ENCODE measurements around the gene TPD52L1. TPM values are rescaled to one million over a fixed set of nuclear protein-coding genes. Genes with fewer than 3 reads are reported as not detected.
"Not testable (repeated sequence)": the region's sequence is repeated elsewhere in the genome, so short reads cannot be mapped to it uniquely, and the experiment has no call there.

Gene TPD52L1
- total RNA-seq, 1 experiment from 2014 or later: 50.6 TPM

GRCh38 chr6:125157280-125157679 is 3.7 kb downstream of the TPD52L1 start:
- Mint-ChIP-seq H3K4me1 (ENCODE audit: low read depth, unreplicated experiment) (no peaks in the 10 kb centered on the region), H3K27me3 (ENCODE audit: unreplicated experiment) (no peaks in the 10 kb centered on the region), H3K4me3 (ENCODE audit: low read depth, unreplicated experiment) (no peak overlapping the region), H3K36me3 (ENCODE audit: insufficient read depth, unreplicated experiment) (peaks cover 18% of the 10 kb centered on the region), H3K9me3 (ENCODE audit: low read depth, unreplicated experiment) (no peaks in the 10 kb centered on the region), H3K27ac (ENCODE audit: unreplicated experiment) (no peak overlapping the region)
- DNase-seq: no peak
- BruUV-seq (replicated peaks): no TSS peak
- TF ChIP-seq CTCF (IDR thresholded peaks at IDR 0.05; ENCODE audit: unreplicated experiment): no peak
- intact Hi-C loops (cut with micrococcal nuclease; ENCODE audit: unreplicated experiment): loop anchor here (5.0 kb wide), 1 partner anchor 35 kb away; no protein-coding TSS in a partner anchor
- CTCF ChIA-PET: no interaction called here

DNA sequence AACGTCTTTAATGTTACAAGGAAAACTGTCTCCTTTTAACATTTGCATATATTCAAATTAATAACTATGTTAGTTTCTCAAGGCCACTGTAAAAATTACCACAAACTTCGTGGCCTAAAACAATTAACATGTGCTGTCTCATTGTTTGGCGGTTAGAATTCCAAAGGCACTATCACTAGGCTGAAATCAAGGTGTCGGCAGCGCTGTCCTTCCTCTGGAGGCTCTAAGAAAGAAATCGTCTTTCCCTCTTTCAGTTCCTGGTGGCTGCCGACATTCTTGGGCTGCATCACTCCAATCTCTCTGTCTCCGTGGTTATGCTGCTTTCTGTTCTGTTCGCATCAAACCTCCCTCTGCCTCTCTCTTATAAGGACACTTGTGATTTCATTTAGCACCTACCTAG is 4.2 kb downstream of the TPD52L1 start:
- Mint-ChIP-seq H3K27ac (ENCODE audit: unreplicated experiment) (no peak overlapping the region), H3K9me3 (ENCODE audit: low read depth, unreplicated experiment) (no peaks in the 10 kb centered on the region), H3K36me3 (ENCODE audit: insufficient read depth, unreplicated experiment) (peaks cover 18% of the 10 kb centered on the region), H3K4me1 (ENCODE audit: low read depth, unreplicated experiment) (no peaks in the 10 kb centered on the region), H3K27me3 (ENCODE audit: unreplicated experiment) (no peaks in the 10 kb centered on the region), H3K4me3 (ENCODE audit: low read depth, unreplicated experiment) (no peak overlapping the region)
- intact Hi-C loops (cut with micrococcal nuclease; ENCODE audit: unreplicated experiment): loop anchor here (5.0 kb wide), 1 partner anchor 35 kb away; no protein-coding TSS in a partner anchor
- DNase-seq: no peak
- no peak for TF ChIP-seq CTCF (IDR thresholded peaks at IDR 0.05; ENCODE audit: unreplicated experiment)
- no TSS peak for BruUV-seq (replicated peaks)
- CTCF ChIA-PET: no interaction called here

DNA sequence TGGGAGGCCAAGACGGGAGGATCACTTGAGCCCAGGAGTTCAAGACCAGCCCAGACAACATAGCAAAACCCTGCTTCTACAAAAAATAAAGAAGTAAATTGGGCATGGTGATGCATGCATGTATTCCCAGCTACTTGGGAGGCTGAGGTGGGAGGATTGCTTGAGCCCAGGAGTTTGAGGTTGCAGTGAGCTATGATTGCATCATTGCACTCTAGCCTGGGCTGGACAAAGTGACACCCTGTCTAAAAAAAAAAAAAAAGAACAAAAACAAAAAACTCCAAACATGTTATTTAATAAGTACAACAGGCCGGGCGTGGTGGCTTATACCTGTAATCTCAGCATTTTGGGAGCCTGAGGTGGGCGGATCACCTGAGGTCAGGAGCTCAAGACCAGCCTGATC is 9.8 kb downstream of the TPD52L1 start:
- H3K27ac Mint-ChIP-seq (ENCODE audit: unreplicated experiment); BruUV-seq (replicated peaks); H3K9me3 Mint-ChIP-seq (ENCODE audit: low read depth, unreplicated experiment); DNase-seq; intact Hi-C loops (cut with micrococcal nuclease; ENCODE audit: unreplicated experiment); H3K36me3 Mint-ChIP-seq (ENCODE audit: insufficient read depth, unreplicated experiment); H3K27me3 Mint-ChIP-seq (ENCODE audit: unreplicated experiment); H3K4me1 Mint-ChIP-seq (ENCODE audit: low read depth, unreplicated experiment); H3K4me3 Mint-ChIP-seq (ENCODE audit: low read depth, unreplicated experiment): not testable (repeated sequence)
- CTCF ChIA-PET: interaction anchor here (0.8 kb wide), 1 partner anchor 12 kb away, joined by 3 read pairs; no protein-coding TSS in a partner anchor

GRCh38 chr6:125163811-125164210 is 10.2 kb downstream of the TPD52L1 start:
- H3K4me3 Mint-ChIP-seq (ENCODE audit: low read depth, unreplicated experiment): no peak overlapping the region
- peaks cover under 1% of the 10 kb centered on the region for H3K4me1 Mint-ChIP-seq (ENCODE audit: low read depth, unreplicated experiment)
- peaks cover under 1% of the 10 kb centered on the region for H3K36me3 Mint-ChIP-seq (ENCODE audit: insufficient read depth, unreplicated experiment)
- no peak for DNase-seq
- no TSS peak for BruUV-seq (replicated peaks)
- H3K9me3 Mint-ChIP-seq (ENCODE audit: low read depth, unreplicated experiment): no peaks in the 10 kb centered on the region
- no peaks in the 10 kb centered on the region for H3K27me3 Mint-ChIP-seq (ENCODE audit: unreplicated experiment)
- no peak overlapping the region for H3K27ac Mint-ChIP-seq (ENCODE audit: unreplicated experiment)
- intact Hi-C loops (cut with micrococcal nuclease; ENCODE audit: unreplicated experiment): no loop called here
- CTCF ChIA-PET: interaction anchor here (0.8 kb wide), 1 partner anchor 12 kb away, joined by 3 read pairs; no protein-coding TSS in a partner anchor
- no peak for TF ChIP-seq CTCF (IDR thresholded peaks at IDR 0.05; ENCODE audit: unreplicated experiment)

DNA sequence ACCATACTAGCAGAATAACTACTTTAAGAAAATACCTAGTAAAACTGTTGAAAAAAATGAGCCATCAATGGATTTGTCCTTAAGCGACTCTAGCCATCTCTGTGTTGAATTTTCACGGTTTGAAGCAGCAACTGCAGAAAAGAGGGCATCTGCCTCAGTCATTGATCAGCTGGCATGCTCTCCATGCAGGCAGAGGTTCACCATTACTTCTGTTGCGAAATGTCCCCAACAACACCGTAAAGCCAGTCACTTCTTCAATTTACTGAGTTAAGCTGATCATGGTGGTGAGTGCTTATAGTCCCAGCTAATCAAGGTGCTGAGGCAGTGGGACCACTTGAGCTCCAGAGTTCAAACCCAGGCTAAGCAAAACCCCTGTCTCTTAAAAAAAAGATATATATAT is 11.1 kb downstream of the TPD52L1 start:
- H3K36me3 Mint-ChIP-seq (ENCODE audit: insufficient read depth, unreplicated experiment): peaks cover 6% of the 10 kb centered on the region
- CTCF ChIA-PET: no interaction called here
- no peak overlapping the region for H3K4me3 Mint-ChIP-seq (ENCODE audit: low read depth, unreplicated experiment)
- H3K9me3 Mint-ChIP-seq (ENCODE audit: low read depth, unreplicated experiment): no peaks in the 10 kb centered on the region
- no TSS peak for BruUV-seq (replicated peaks)
- H3K4me1 Mint-ChIP-seq (ENCODE audit: low read depth, unreplicated experiment): peaks cover 10% of the 10 kb centered on the region
- intact Hi-C loops (cut with micrococcal nuclease; ENCODE audit: unreplicated experiment): no loop called here
- no peaks in the 10 kb centered on the region for H3K27me3 Mint-ChIP-seq (ENCODE audit: unreplicated experiment)
- TF ChIP-seq CTCF (IDR thresholded peaks at IDR 0.05; ENCODE audit: unreplicated experiment): no peak
- no peak for DNase-seq
- H3K27ac Mint-ChIP-seq (ENCODE audit: unreplicated experiment): no peak overlapping the region
